ENCODE data around the gene PAX2. TPM values are rescaled to one million over a fixed set of nuclear protein-coding genes. Genes with fewer than 3 reads are reported as not detected.

PAX2 gene
- total RNA-seq, 1 donor from 2014 or later = 0.34 TPM

DNA sequence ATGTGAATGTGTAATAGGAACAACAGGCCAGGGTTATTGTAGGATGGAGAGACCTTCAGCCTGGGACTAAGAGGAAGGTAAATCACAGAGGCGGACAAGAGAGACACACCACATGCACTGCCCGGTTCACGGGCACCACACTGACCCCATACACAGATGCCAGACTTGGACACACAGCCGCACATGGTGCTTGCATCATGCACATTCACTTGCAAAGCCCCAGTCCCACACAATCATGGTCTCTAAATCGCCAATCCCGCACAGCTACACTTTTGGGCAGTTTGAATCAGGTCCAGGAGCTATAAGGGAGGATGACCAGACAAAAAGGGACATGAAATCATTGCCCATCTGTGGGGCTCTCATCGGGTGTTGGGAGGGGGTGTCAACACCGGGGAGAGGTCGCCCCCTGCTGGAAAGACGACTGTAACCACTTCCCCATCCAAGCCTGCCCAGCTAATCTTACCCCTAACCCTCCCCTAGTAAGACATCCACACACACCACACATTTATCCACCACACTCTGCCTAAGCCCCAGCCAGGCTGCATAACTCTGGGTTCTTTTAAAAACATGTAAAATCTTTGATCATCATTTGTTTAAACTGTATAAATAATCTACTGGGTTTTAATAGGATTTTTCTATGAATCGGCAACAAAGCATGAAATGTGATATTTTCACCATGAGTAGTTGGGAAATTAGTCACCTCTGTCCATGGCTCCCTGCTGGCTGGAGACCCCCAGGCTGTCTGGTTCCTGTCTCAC is 126.8 kb downstream of the PAX2 start:
- Histone ChIP-seq H3F3A (ENCODE audit: low read depth) (peaks cover 48% of the 10 kb centered on the region), H3K4me1 (peaks cover 59% of the 10 kb centered on the region), H3K36me3 (no peaks in the 10 kb centered on the region), H3K4me2 (no peak overlapping the region), H2AFZ (replicated peaks) (no peak overlapping the region), H3K4me3 (no peak overlapping the region), H3K27ac (no peak overlapping the region), H4K20me1 (ENCODE audit: low read depth) (no peaks in the 10 kb centered on the region), H3K9me3 (ENCODE audit: low read depth) (no peaks in the 10 kb centered on the region), H3K79me2 (ENCODE audit: low read depth) (no peaks in the 10 kb centered on the region), H3K27me3 (peaks cover 40% of the 10 kb centered on the region), H3K9ac (no peak overlapping the region)
- Mint-ChIP-seq H3K9me3 (no peaks in the 10 kb centered on the region), H3K27me3 (ENCODE audit: insufficient read depth, low read depth) (peaks cover 16% of the 10 kb centered on the region), H3K27ac (no peak overlapping the region), H3K36me3 (no peaks in the 10 kb centered on the region), H3K4me3 (no peak overlapping the region), H3K4me1 (peaks cover 62% of the 10 kb centered on the region)
- TF ChIP-seq EZH2phosphoT487 (IDR thresholded peaks at IDR 0.05) (no peak), EZH2 (IDR thresholded peaks at IDR 0.05) (peak; percentile 19)
- TF ChIP-seq, protein P1, sequence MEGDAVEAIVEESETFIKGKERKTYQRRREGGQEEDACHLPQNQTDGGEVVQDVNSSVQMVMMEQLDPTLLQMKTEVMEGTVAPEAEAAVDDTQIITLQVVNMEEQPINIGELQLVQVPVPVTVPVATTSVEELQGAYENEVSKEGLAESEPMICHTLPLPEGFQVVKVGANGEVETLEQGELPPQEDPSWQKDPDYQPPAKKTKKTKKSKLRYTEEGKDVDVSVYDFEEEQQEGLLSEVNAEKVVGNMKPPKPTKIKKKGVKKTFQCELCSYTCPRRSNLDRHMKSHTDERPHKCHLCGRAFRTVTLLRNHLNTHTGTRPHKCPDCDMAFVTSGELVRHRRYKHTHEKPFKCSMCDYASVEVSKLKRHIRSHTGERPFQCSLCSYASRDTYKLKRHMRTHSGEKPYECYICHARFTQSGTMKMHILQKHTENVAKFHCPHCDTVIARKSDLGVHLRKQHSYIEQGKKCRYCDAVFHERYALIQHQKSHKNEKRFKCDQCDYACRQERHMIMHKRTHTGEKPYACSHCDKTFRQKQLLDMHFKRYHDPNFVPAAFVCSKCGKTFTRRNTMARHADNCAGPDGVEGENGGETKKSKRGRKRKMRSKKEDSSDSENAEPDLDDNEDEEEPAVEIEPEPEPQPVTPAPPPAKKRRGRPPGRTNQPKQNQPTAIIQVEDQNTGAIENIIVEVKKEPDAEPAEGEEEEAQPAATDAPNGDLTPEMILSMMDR (IDR thresholded peaks at IDR 0.05) = peak; percentile 79
- peak; percentile 85 for DNase-seq (ENCODE audit: low spot score)

DNA sequence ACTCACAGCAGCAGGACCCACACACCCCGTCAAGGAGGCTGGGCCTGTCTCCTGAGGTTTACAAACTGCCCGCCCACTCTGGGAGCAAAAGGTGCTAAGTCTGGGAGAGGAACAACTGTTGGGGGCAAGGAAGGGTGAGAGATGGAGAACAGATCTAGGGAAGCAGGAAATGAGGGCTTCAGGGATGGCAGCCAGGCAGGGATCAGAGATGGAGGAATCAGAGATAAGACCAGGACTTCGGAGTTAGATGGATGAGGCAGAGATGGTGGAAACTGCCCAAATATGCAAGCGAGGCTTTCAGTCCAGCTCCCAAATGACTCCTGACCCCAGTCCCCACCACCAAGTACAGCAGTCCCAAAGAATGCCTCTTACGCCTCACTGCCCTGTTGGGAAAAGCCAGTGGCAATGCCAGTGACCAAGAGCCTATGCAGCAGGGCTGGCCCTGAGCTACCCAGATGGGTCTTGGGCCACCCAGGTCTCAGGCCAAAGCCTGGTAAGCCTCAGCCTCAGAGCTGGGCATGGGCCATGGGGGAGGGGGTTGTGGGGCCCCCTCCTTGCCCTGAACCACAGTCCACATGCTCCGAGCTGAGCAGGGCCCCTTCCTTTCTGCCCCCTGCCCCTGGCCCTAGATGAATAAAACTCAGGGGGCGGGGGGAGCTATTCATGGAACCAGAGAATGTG is 127.9 kb downstream of the PAX2 start:
- H3F3A ChIP-seq (ENCODE audit: low read depth) = peaks cover 38% of the 10 kb centered on the region
- no peaks in the 10 kb centered on the region for H3K9me3 Mint-ChIP-seq
- H3K36me3 ChIP-seq = no peaks in the 10 kb centered on the region
- H3K27ac ChIP-seq = no peak overlapping the region
- peak overlapping the region; percentile 48 for H3K27ac Mint-ChIP-seq
- no peaks in the 10 kb centered on the region for H4K20me1 ChIP-seq (ENCODE audit: low read depth)
- H3K79me2 ChIP-seq (ENCODE audit: low read depth) = no peaks in the 10 kb centered on the region
- H3K27me3 ChIP-seq = peaks cover 37% of the 10 kb centered on the region
- no peak overlapping the region for H2AFZ ChIP-seq (replicated peaks)
- no peak overlapping the region for H3K9ac ChIP-seq
- peak overlapping the region; percentile 11 for H3K4me3 ChIP-seq
- peak; percentile 76 for DNase-seq (ENCODE audit: low spot score)
- no peak overlapping the region for H3K4me3 Mint-ChIP-seq
- H3K4me1 Mint-ChIP-seq = peaks cover 67% of the 10 kb centered on the region
- H3K4me2 ChIP-seq = peak overlapping the region; percentile 73
- peaks cover 57% of the 10 kb centered on the region for H3K4me1 ChIP-seq
- H3K9me3 ChIP-seq (ENCODE audit: low read depth) = no peaks in the 10 kb centered on the region
- no peaks in the 10 kb centered on the region for H3K36me3 Mint-ChIP-seq
- TF ChIP-seq, protein P1 (IDR thresholded peaks at IDR 0.05) = no peak
- TF ChIP-seq EZH2phosphoT487 (IDR thresholded peaks at IDR 0.05) (no peak), EZH2 (IDR thresholded peaks at IDR 0.05) (no peak)
- H3K27me3 Mint-ChIP-seq (ENCODE audit: insufficient read depth, low read depth) = peaks cover 16% of the 10 kb centered on the region

DNA sequence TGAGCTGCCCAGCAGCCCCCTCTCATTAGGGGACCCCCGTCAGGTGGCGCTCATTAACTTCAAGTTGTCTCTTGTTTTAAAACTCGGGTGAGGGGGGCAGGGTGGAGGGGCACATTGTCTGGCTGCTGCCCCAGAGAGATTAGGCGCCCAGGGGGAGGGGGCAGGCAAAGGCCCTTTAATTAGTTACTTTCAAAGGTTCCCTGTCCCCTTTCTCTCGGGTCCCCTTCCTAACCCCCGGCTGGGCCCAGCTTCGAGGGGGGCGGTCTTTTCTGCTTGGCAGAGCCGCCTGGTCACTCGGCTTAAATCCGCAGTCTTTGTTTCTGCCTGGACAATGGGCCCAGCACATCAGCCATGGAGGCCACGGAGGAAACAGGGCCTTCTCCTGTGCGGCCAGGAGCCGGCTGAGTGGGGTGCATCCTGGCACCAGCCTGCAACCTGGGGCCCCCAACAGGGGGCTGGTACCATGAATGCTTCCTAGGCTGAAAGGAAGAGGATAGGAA is 128.5 kb downstream of the PAX2 start:
- peak; percentile 91 for DNase-seq (ENCODE audit: low spot score)
- Mint-ChIP-seq H3K9me3 (no peaks in the 10 kb centered on the region), H3K36me3 (no peaks in the 10 kb centered on the region), H3K4me3 (no peak overlapping the region), H3K27me3 (ENCODE audit: insufficient read depth, low read depth) (peaks cover 18% of the 10 kb centered on the region), H3K27ac (peak overlapping the region; percentile 55), H3K4me1 (peaks cover 69% of the 10 kb centered on the region)
- Histone ChIP-seq H4K20me1 (ENCODE audit: low read depth) (no peaks in the 10 kb centered on the region), H3K27me3 (peaks cover 40% of the 10 kb centered on the region), H3K4me2 (peak overlapping the region; percentile 73), H3K9ac (no peak overlapping the region), H3K4me1 (peaks cover 55% of the 10 kb centered on the region), H3K27ac (no peak overlapping the region), H3K79me2 (ENCODE audit: low read depth) (no peaks in the 10 kb centered on the region), H2AFZ (replicated peaks) (no peak overlapping the region), H3F3A (ENCODE audit: low read depth) (peaks cover 35% of the 10 kb centered on the region), H3K36me3 (no peaks in the 10 kb centered on the region), H3K9me3 (ENCODE audit: low read depth) (no peaks in the 10 kb centered on the region), H3K4me3 (peak overlapping the region; percentile 11)
- TF ChIP-seq EZH2 (IDR thresholded peaks at IDR 0.05) = no peak
- TF ChIP-seq, protein P1 (IDR thresholded peaks at IDR 0.05) = no peak
- TF ChIP-seq EZH2phosphoT487 (IDR thresholded peaks at IDR 0.05) = no peak
